ENCODE measurements around the gene CTNNAL1.

Gene CTNNAL1

GRCh38 chr9:109012009-109012875 lies 1.1 kb downstream of the CTNNAL1 start:
- Histone ChIP-seq H3K4me1 (peaks cover 46 to 62% (median 59%) of the 10 kb centered on the region in 10 experiments), H4K20me1 (peaks cover 0 to 25% (median 3%) of the 10 kb centered on the region in 11 experiments; a peak in 5 of 22 replicates), H3K4me2 (peak overlapping the region; percentile 79 to 100 (median 97)), H3K4me3 (peak overlapping the region; percentile 80 to 95 (median 90)), H3K36me3 (peaks cover 0 to 20% (median 0%) of the 10 kb centered on the region in 11 experiments; a peak in 4 of 22 replicates), H3K9ac (peak overlapping the region; percentile 82 to 96 (median 91)), H3K27me3 (0 out of 22 replicates have a peak, but pooled peaks cover 0 to 8% (median 0%) of the 10 kb centered on the region in 11 experiments), H3K27ac (peak overlapping the region; percentile 6 to 89 (median 85); a peak in 20 of 22 replicates), H3K9me3 (replicated peaks in 1 of 11) (0 out of 22 replicates have a peak, but pooled peaks cover 0 to under 1% (median 0%) of the 10 kb centered on the region in 11 experiments)
- TF ChIP-seq Cebpa-rat (IDR thresholded peaks at IDR 0.05) = no peak

GRCh38 chr9:109011231-109011671 lies 2.0 kb downstream of the CTNNAL1 start:
- Histone ChIP-seq H3K4me3 (peak overlapping the region in 4 of 10 experiments; percentile 88 to 95 (median 92); a peak in 2 of 20 replicates), H4K20me1 (peaks cover 0 to 25% (median 3%) of the 10 kb centered on the region in 11 experiments; a peak in 5 of 22 replicates), H3K4me1 (peaks cover 36 to 52% (median 49%) of the 10 kb centered on the region in 10 experiments), H3K9me3 (replicated peaks in 1 of 11) (peaks cover 0 to 10% (median 0%) of the 10 kb centered on the region in 11 experiments; a peak in 3 of 22 replicates), H3K27me3 (0 out of 22 replicates have a peak, but pooled peaks cover 0 to 8% (median 0%) of the 10 kb centered on the region in 11 experiments), H3K27ac (peak overlapping the region in 1 of 11 experiments; percentile 14; a peak in 2 of 22 replicates), H3K4me2 (peak overlapping the region; percentile 79 to 100 (median 97)), H3K36me3 (peaks cover 0 to 30% (median 4%) of the 10 kb centered on the region in 11 experiments; a peak in 9 of 22 replicates), H3K9ac (peak overlapping the region in 2 of 11 experiments; percentile 95 to 96; a peak in 1 of 22 replicates)
- TF ChIP-seq Cebpa-rat (IDR thresholded peaks at IDR 0.05) = no peak

- H3K9me3 ChIP-seq (replicated peaks in 1 of 11) = peaks cover 0 to 11% (median under 1%) of the 10 kb centered on the region in 11 experiments; a peak in 5 of 22 replicates
- H4K20me1 ChIP-seq = peaks cover 0 to 25% (median 3%) of the 10 kb centered on the region in 11 experiments; a peak in 5 of 22 replicates
- H3K9ac ChIP-seq = peak overlapping the region in 1 of 11 experiments; percentile 95; a peak in 1 of 22 replicates
- 0 out of 22 replicates have a peak, but pooled peaks cover 0 to 8% (median 0%) of the 10 kb centered on the region in 11 experiments for H3K27me3 ChIP-seq
- peak overlapping the region; percentile 79 to 100 (median 97); a peak in 18 of 22 replicates for H3K4me2 ChIP-seq
- H3K27ac ChIP-seq = 0 out of 22 replicates have a peak overlapping the region, but pooled peaks of 1 of the 11 experiments have one; percentile 14
- peaks cover 0 to 31% (median 4%) of the 10 kb centered on the region in 11 experiments; a peak in 9 of 22 replicates for H3K36me3 ChIP-seq
- H3K4me3 ChIP-seq = no peak overlapping the region
- no peak for TF ChIP-seq Cebpa-rat (IDR thresholded peaks at IDR 0.05)
- H3K4me1 ChIP-seq = peaks cover 31 to 47% (median 44%) of the 10 kb centered on the region in 10 experiments
Observed at GRCh38 chr9:109010746-109011145, 2.6 kb downstream of the CTNNAL1 start.

- peaks cover 2 to 6% (median 3%) of the 10 kb centered on the region in 10 experiments; a peak in 18 of 20 replicates for H3K4me1 ChIP-seq
- peaks cover 0 to under 1% (median 0%) of the 10 kb centered on the region in 11 experiments; a peak in 2 of 22 replicates for H4K20me1 ChIP-seq
- H3K4me2 ChIP-seq = no peak overlapping the region
- H3K4me3 ChIP-seq = no peak overlapping the region
- H3K9ac ChIP-seq = no peak overlapping the region
- H3K9me3 ChIP-seq (replicated peaks in 1 of 11) = peaks cover 35 to 55% (median 45%) of the 10 kb centered on the region in 11 experiments
- no peak for TF ChIP-seq Cebpa-rat (IDR thresholded peaks at IDR 0.05)
- peaks cover 0 to 69% (median 40%) of the 10 kb centered on the region in 11 experiments; a peak in 18 of 22 replicates for H3K36me3 ChIP-seq
- H3K27me3 ChIP-seq = no peaks in the 10 kb centered on the region
- H3K27ac ChIP-seq = no peak overlapping the region
Observed at GRCh38 chr9:109005678-109006077, 7.6 kb downstream of the CTNNAL1 start.

- H4K20me1 ChIP-seq = no peaks in the 10 kb centered on the region
- no peaks in the 10 kb centered on the region for H3K27me3 ChIP-seq
- no peaks in the 10 kb centered on the region for H3K4me1 ChIP-seq
- peak overlapping the region in 2 of 10 experiments; percentile 7 to 22; a peak in 1 of 20 replicates for H3K4me3 ChIP-seq
- TF ChIP-seq Cebpa-rat (IDR thresholded peaks at IDR 0.05) = no peak
- H3K9me3 ChIP-seq (replicated peaks in 1 of 11) = peaks cover 35 to 55% (median 45%) of the 10 kb centered on the region in 11 experiments
- no peak overlapping the region for H3K4me2 ChIP-seq
- H3K27ac ChIP-seq = no peak overlapping the region
- peaks cover 0 to 69% (median 47%) of the 10 kb centered on the region in 11 experiments; a peak in 18 of 22 replicates for H3K36me3 ChIP-seq
- H3K9ac ChIP-seq = no peak overlapping the region
Observed at GRCh38 chr9:109003116-109003515, 10.2 kb downstream of the CTNNAL1 start.

- Histone ChIP-seq H3K27me3 (no peaks in the 10 kb centered on the region), H3K4me2 (no peak overlapping the region), H3K27ac (no peak overlapping the region), H3K36me3 (peaks cover 0 to 78% (median 52%) of the 10 kb centered on the region in 11 experiments; a peak in 18 of 22 replicates), H4K20me1 (no peaks in the 10 kb centered on the region), H3K9ac (no peak overlapping the region), H3K9me3 (replicated peaks in 1 of 11) (peaks cover 35 to 53% (median 45%) of the 10 kb centered on the region in 11 experiments), H3K4me1 (no peaks in the 10 kb centered on the region), H3K4me3 (no peak overlapping the region)
- no peak for TF ChIP-seq Cebpa-rat (IDR thresholded peaks at IDR 0.05)
Observed at GRCh38 chr9:109002141-109002540, 11.2 kb downstream of the CTNNAL1 start.

GRCh38 chr9:109001275-109001676 lies 12.0 kb downstream of the CTNNAL1 start:
- TF ChIP-seq Cebpa-rat (IDR thresholded peaks at IDR 0.05) = no peak
- H3K27me3 ChIP-seq = no peaks in the 10 kb centered on the region
- H3K9me3 ChIP-seq (replicated peaks in 1 of 11) = peaks cover 35 to 52% (median 44%) of the 10 kb centered on the region in 11 experiments
- H3K36me3 ChIP-seq = peaks cover 0 to 78% (median 53%) of the 10 kb centered on the region in 11 experiments; a peak in 18 of 22 replicates
- H3K4me2 ChIP-seq = no peak overlapping the region
- no peak overlapping the region for H3K9ac ChIP-seq
- H3K4me3 ChIP-seq = no peak overlapping the region
- H3K27ac ChIP-seq = no peak overlapping the region
- H4K20me1 ChIP-seq = no peaks in the 10 kb centered on the region
- H3K4me1 ChIP-seq = no peaks in the 10 kb centered on the region

GRCh38 chr9:108997112-108997511 lies 16.2 kb downstream of the CTNNAL1 start:
- peaks cover 0 to 70% (median 30%) of the 10 kb centered on the region in 11 experiments; a peak in 17 of 22 replicates for H3K36me3 ChIP-seq
- H3K9ac ChIP-seq = no peak overlapping the region
- peaks cover 8 to 23% (median 15%) of the 10 kb centered on the region in 10 experiments for H3K4me1 ChIP-seq
- H3K4me3 ChIP-seq = no peak overlapping the region
- H3K27ac ChIP-seq = no peak overlapping the region
- peaks cover 2 to 21% (median 8%) of the 10 kb centered on the region in 11 experiments; a peak in 19 of 22 replicates for H3K9me3 ChIP-seq (replicated peaks in 1 of 11)
- no peak for TF ChIP-seq Cebpa-rat (IDR thresholded peaks at IDR 0.05)
- no peak overlapping the region for H3K4me2 ChIP-seq
- no peaks in the 10 kb centered on the region for H4K20me1 ChIP-seq
- no peaks in the 10 kb centered on the region for H3K27me3 ChIP-seq

Measured in BLaER1 treated with 17β-estradiol and CSF1 and Interleukin-3, amounts not matched to agents 10 nM and 100 nM (cell line).